ENCODE data around the gene PIM2. TPM values are rescaled to one million over a fixed set of nuclear protein-coding genes. Genes with fewer than 3 reads are reported as not detected.

The PIM2 gene
- total and polyA plus RNA-seq, 2 of the 4 experiments (the other 2 are of a cell fraction), result 7.3 to 9.4 TPM

- TF ChIP-seq RCOR1 (IDR thresholded peaks at IDR 0.05; ENCODE audit: insufficient replicate concordance, low read length) (no peak), SMC3 (IDR thresholded peaks at IDR 0.05; ENCODE audit: low read depth, low read length) (no peak), CTCF (conservative IDR thresholded peaks at IDR 0.05; ENCODE audit: low read depth, low read length) (no peak), FOS (IDR thresholded peaks at IDR 0.05; ENCODE audit: low read depth, low read length) (no peak), MXI1 (IDR thresholded peaks at IDR 0.05; ENCODE audit: borderline replicate concordance, low read depth, low read length) (no peak), ELK1 (IDR thresholded peaks at IDR 0.05; ENCODE audit: borderline replicate concordance, low read depth, low read length) (no peak), RFX5 (IDR thresholded peaks at IDR 0.05; ENCODE audit: low read depth, low read length) (no peak), CHD1 (IDR thresholded peaks at IDR 0.05; ENCODE audit: low read depth, low read length) (no peak), RAD21 (IDR thresholded peaks at IDR 0.05; ENCODE audit: low read length) (no peak)
- Histone ChIP-seq H3K27ac (ENCODE audit: insufficient read depth, low read length) (no peak overlapping the region), H3K9me3 (ENCODE audit: control insufficient read depth, insufficient read depth, low read length) (no peaks in the 10 kb centered on the region), H3K23ac (ENCODE audit: low read depth, low read length) (no peak overlapping the region), H2BK15ac (ENCODE audit: low read depth, low read length) (no peak overlapping the region), H2AFZ (replicated peaks; ENCODE audit: low read length, poor library complexity) (no peak overlapping the region), H2AK5ac (ENCODE audit: low read depth, low read length) (no peak overlapping the region), H3K79me1 (ENCODE audit: low read depth in 1 of 2, low read length in 2 of 2) (peaks cover 5 to 20% of the 10 kb centered on the region in 2 experiments; a peak in 3 of 4 replicates), H3K4me3 (ENCODE audit: insufficient read depth, low read depth, low read length) (no peak overlapping the region), H2BK120ac (ENCODE audit: low read depth, low read length) (no peak overlapping the region), H4K20me1 (ENCODE audit: insufficient read depth, low read length) (peaks cover 43% of the 10 kb centered on the region), H2BK20ac (ENCODE audit: low read depth, low read length) (no peak overlapping the region), H3K56ac (ENCODE audit: extremely low read depth, insufficient read depth, low read length) (no peak overlapping the region), H3K4me2 (ENCODE audit: low read depth, low read length) (no peak overlapping the region), H2AK9ac (replicated peaks; ENCODE audit: low read depth, low read length, poor library complexity) (no peak overlapping the region), H4K91ac (ENCODE audit: insufficient read depth, low read depth, low read length) (no peak overlapping the region), H3K9me1 (ENCODE audit: insufficient read depth, low read length) (no peaks in the 10 kb centered on the region; the same call in 1 of the 2 replicates), H3K14ac (replicated peaks; ENCODE audit: low read depth, low read length) (no peak overlapping the region), H3K9ac (ENCODE audit: low read depth, low read length) (no peak overlapping the region), H3K36me3 (ENCODE audit: control insufficient read depth, insufficient read depth, low read length) (peaks cover 11% of the 10 kb centered on the region), H3K27me3 (ENCODE audit: control insufficient read depth, insufficient read depth, low read length) (no peaks in the 10 kb centered on the region), H4K5ac (ENCODE audit: low read depth, low read length) (no peak overlapping the region), H3K4ac (ENCODE audit: low read depth, low read length) (no peak overlapping the region), H3K4me1 (ENCODE audit: control insufficient read depth, insufficient read depth, low read length) (no peaks in the 10 kb centered on the region), H2BK5ac (ENCODE audit: low read depth, low read length, poor library complexity, severe bottlenecking) (no peak overlapping the region), H4K8ac (ENCODE audit: low read depth in 2 of 2, low read length in 2 of 2) (no peak overlapping the region), H3K18ac (ENCODE audit: low read depth, low read length) (no peak overlapping the region)
- BruUV-seq (replicated peaks), result no TSS peak
- dilution Hi-C loops (cut with HindIII; ENCODE audit: low sequenced_read_pairs, unreplicated experiment) (no loop called here), in situ Hi-C loops (cut with MboI; ENCODE audit: low sequenced_read_pairs) (no loop called here), intact Hi-C loops (cut with micrococcal nuclease) (loop anchor here (10.0 kb wide), 1 partner anchor 304 kb away; no protein-coding TSS in a partner anchor)
- DNase-seq (no peak), ATAC-seq (ENCODE audit: low read depth) (no peak)
- ChIA-PET CTCF (no interaction called here), POLR2A (ENCODE audit: unreplicated experiment) (no interaction called here)
- no CpG with 5 or more reads among the region's 1 CpG for WGBS, 2 experiments (ENCODE audit: extremely low coverage in 2 of 2, insufficient read length in 1 of 2)
These were observed 29.8 kb upstream of the PIM2 start for GRCh38 chrX:48948589-48948988.
